ENCODE measurements around the gene PMPCB.

Gene PMPCB

GRCh38 chr7:103347507-103348267, 50.5 kb downstream of the PMPCB start, which contains the start of gene PSMC2 (continued):
- TF ChIP-seq ZNF518A (tag by site-specific recombination; conservative IDR thresholded peaks at IDR 0.05; ENCODE audit: low read depth) (peak; percentile 91), REST (tag by site-specific recombination; IDR thresholded peaks at IDR 0.05) (peak; percentile 55; the same call in 1 of the 2 replicates), PRDM10 (tag by site-specific recombination; IDR thresholded peaks at IDR 0.05) (peak; percentile 79), ZBTB44 (tag by site-specific recombination; IDR thresholded peaks at IDR 0.05) (peak; percentile 20; the same call in 1 of the 2 replicates), ZNF121 (tag by site-specific recombination; IDR thresholded peaks at IDR 0.05) (0 out of 2 replicates have a peak, but pooled peaks have one; percentile 19), KLF7 (tag by site-specific recombination; IDR thresholded peaks at IDR 0.05; ENCODE audit: borderline replicate concordance) (no peak), ZBTB6 (tag by site-specific recombination; IDR thresholded peaks at IDR 0.05) (peak; percentile 57; the same call in 1 of the 2 replicates), ZNF660 (tag by site-specific recombination; IDR thresholded peaks at IDR 0.05) (peak; percentile 95), ZNF629 (tag by site-specific recombination; IDR thresholded peaks at IDR 0.05) (peak; percentile 43), KLF8 (tag by site-specific recombination; IDR thresholded peaks at IDR 0.05) (peak; percentile 71), PRDM1 (tag by site-specific recombination; IDR thresholded peaks at IDR 0.05) (0 out of 2 replicates have a peak, but pooled peaks have one; percentile 19), ZNF324 (tag by site-specific recombination; IDR thresholded peaks at IDR 0.05) (no peak; the same call in 1 of the 2 replicates), HIC1 (tag by site-specific recombination; IDR thresholded peaks at IDR 0.05) (no peak), ZNF843 (tag by site-specific recombination; IDR thresholded peaks at IDR 0.05) (no peak), KLF16 (tag by site-specific recombination; IDR thresholded peaks at IDR 0.05) (peak; percentile 70; the same call in 1 of the 2 replicates), ZNF830 (tag by site-specific recombination; IDR thresholded peaks at IDR 0.05; ENCODE audit: low read depth) (no peak), BCL6B (tag by site-specific recombination; IDR thresholded peaks at IDR 0.05) (no peak)

Data from HEK293 (cell line).